HepG2 (cell line): Measurements from ENCODE around the gene AFDN. TPM values are rescaled to one million over a fixed set of nuclear protein-coding genes. Genes with fewer than 3 reads are reported as not detected.

Experiments
- ATAC-seq: fragments of 200-7000 bp; cut with Tn5 transposase; 3 replicates; pipeline ENCODE4 v1.9.1; 2020; ENCODE audit warnings: mild to moderate bottlenecking, moderate library complexity
- BruUV-seq: library from RNA; stranded (reverse); fragments of 400-500 nt; replicated peaks from 2 replicates; lab custom pipeline; 2021; lab: Mats Ljungman, UMichigan
- CTCF ChIA-PET: fragments of 300-600 bp; formaldehyde crosslinking; extraction: SDS; loops from one replicate; lab custom pipeline; 2021; ENCODE audit warnings: low total read pairs, inconsistent platforms, low intra/inter-chr PET ratio; lab: Yijun Ruan, JAX
- POLR2A ChIA-PET: fragments of 350-600 bp; sonication (Branson Sonifier 250); formaldehyde crosslinking; loops from one replicate; lab custom pipeline; 2020; ENCODE audit warnings: antibody characterized with exemption, inconsistent platforms; lab: Yijun Ruan, JAX
- DNase-seq: peaks from one replicate; pipeline ENCODE4 v3.0.0-alpha.2; 2015; ENCODE audit warnings: low spot score
- FAIRE-seq: peaks from 3 replicates; lab custom pipeline; 2011; peaks lifted over from hg19 to GRCh38; lab: Jason Lieb, UNC
- H2AFZ ChIP-seq: one replicate; pipeline ENCODE4 v1.6.1; 2011; ENCODE audit warnings: low read length, inconsistent platforms
- H3K27ac ChIP-seq: fragments of 300-600 bp; 3 replicates; pipeline ENCODE4 v1.8.0; 2011; ENCODE audit warnings: mixed run types, mild to moderate bottlenecking, mixed read lengths, low read length, inconsistent platforms; ENCODE audit not compliant: insufficient read depth; ENCODE audit errors: extremely low read length
- H3K27me3 ChIP-seq, 2 experiments: fragments of 200-600 bp in 1 of 2; 2 replicates in 1 of 2; 3 replicates in 1 of 2; pipeline versions ENCODE4 v1.6.0 to v1.8.0; 2011; ENCODE audit warnings: low read length in 2 of 2, mild to moderate bottlenecking in 2 of 2, moderate library complexity in 2 of 2, inconsistent platforms in 1 of 2; ENCODE audit not compliant: insufficient read depth in 2 of 2, control insufficient read depth in 1 of 2
- H3K36me3 ChIP-seq, 2 experiments: fragments of 200-600 bp in 1 of 2; replicated peaks in 1 of 2; 2 replicates in 1 of 2; 3 replicates in 1 of 2; pipeline versions ENCODE4 v1.5.1 to v1.8.0; 2011; ENCODE audit warnings: low read length in 2 of 2, inconsistent platforms in 1 of 2; ENCODE audit not compliant: insufficient read depth in 2 of 2, control insufficient read depth in 1 of 2
- H3K4me1 ChIP-seq: 2 replicates; pipeline ENCODE4 v1.5.1; 2012; ENCODE audit warnings: low read length, inconsistent platforms; ENCODE audit not compliant: insufficient read depth
- H3K4me2 ChIP-seq: 2 replicates; pipeline ENCODE4 v1.6.0; 2011; ENCODE audit warnings: low read depth, low read length, inconsistent platforms
- H3K4me3 ChIP-seq, 3 experiments: fragments of 200-600 bp in 1 of 3; sonication (generic), shearing (Covaris generic) in 1 of 3; replicated peaks in 1 of 3; 2 replicates each; pipeline ENCODE4 v1.5.1; 2011 to 2016; ENCODE audit warnings: low read length in 3 of 3, inconsistent platforms in 2 of 3, low read depth in 2 of 3, mild to moderate bottlenecking in 2 of 3, control low read depth in 1 of 3, mixed read lengths in 1 of 3; ENCODE audit not compliant: insufficient read depth in 1 of 3
- H3K79me2 ChIP-seq: one replicate; pipeline ENCODE4 v1.6.1; 2011; ENCODE audit warnings: low read length, inconsistent platforms; ENCODE audit not compliant: insufficient read depth
- H3K9ac ChIP-seq: 2 replicates; pipeline ENCODE4 v1.6.0; 2011; ENCODE audit warnings: mild to moderate bottlenecking, low read depth, low read length, inconsistent platforms; ENCODE audit not compliant: insufficient read depth
- H3K9me3 ChIP-seq: 2 replicates; pipeline ENCODE4 v1.5.1; 2012; ENCODE audit warnings: mild to moderate bottlenecking, low read length
- H4K20me1 ChIP-seq: 2 replicates; pipeline ENCODE4 v1.6.0; 2011; ENCODE audit warnings: inconsistent platforms, mild to moderate bottlenecking, low read length, moderate library complexity; ENCODE audit not compliant: insufficient read depth
- AKAP8 ChIP-seq: sonication (generic); formaldehyde crosslinking; IDR thresholded peaks from 2 replicates; pipeline ENCODE4 v1.5.1; 2020; ENCODE audit warnings: mild to moderate bottlenecking, missing genetic modification reagents
- ATM ChIP-seq: fragments of 450-650 bp; IDR thresholded peaks from 2 replicates; pipeline ENCODE4 v1.7.1; 2017; ENCODE audit warnings: mild to moderate bottlenecking, borderline replicate concordance
- FOXA3 ChIP-seq: IDR thresholded peaks from 2 replicates; pipeline ENCODE4 v1.6.1; 2016; ENCODE audit warnings: missing genetic modification reagents, missing compliant biosample characterization
- KDM3A ChIP-seq: IDR thresholded peaks from 2 replicates; pipeline ENCODE4 v1.6.1; 2018; ENCODE audit warnings: low read depth, missing compliant biosample characterization
- KLF12 ChIP-seq: sonication (generic); formaldehyde crosslinking; IDR thresholded peaks from 2 replicates; pipeline ENCODE4 v1.4.0; 2020; ENCODE audit warnings: missing genetic modification reagents, borderline replicate concordance
- MEF2D ChIP-seq: sonication (generic); formaldehyde crosslinking; IDR thresholded peaks from 2 replicates; pipeline ENCODE4 v1.5.1; 2020; ENCODE audit warnings: mild to moderate bottlenecking, missing genetic modification reagents
- MLLT10 ChIP-seq: sonication (generic); formaldehyde crosslinking; IDR thresholded peaks from 2 replicates; pipeline ENCODE4 v1.4.0; 2020; ENCODE audit warnings: missing genetic modification reagents
- NCOA2 ChIP-seq: sonication (generic); formaldehyde crosslinking; IDR thresholded peaks from 2 replicates; pipeline ENCODE4 v1.8.0; 2022; ENCODE audit warnings: inconsistent platforms
- PAWR ChIP-seq: sonication (generic); formaldehyde crosslinking; IDR thresholded peaks from 2 replicates; pipeline ENCODE4 v1.4.0; 2020; ENCODE audit warnings: missing genetic modification reagents, mild to moderate bottlenecking, borderline replicate concordance
- PAXIP1 ChIP-seq: sonication (generic); formaldehyde crosslinking; conservative IDR thresholded peaks from 2 replicates; pipeline ENCODE4 v1.4.0; 2020; ENCODE audit warnings: mild to moderate bottlenecking, missing genetic modification reagents, moderate library complexity
- PCBP2 ChIP-seq: fragments of 200-400 bp; formaldehyde crosslinking; optimal IDR thresholded peaks from 2 replicates; pipeline ENCODE3; 2018; ENCODE audit warnings: low read length, low read depth; ENCODE audit not compliant: poor library complexity, severe bottlenecking
- SAP130 ChIP-seq: IDR thresholded peaks from 2 replicates; pipeline ENCODE4 v1.6.1; 2016; ENCODE audit warnings: low read depth
- ZBTB1 ChIP-seq: sonication (generic); formaldehyde crosslinking; IDR thresholded peaks from 2 replicates; pipeline ENCODE4 v1.4.0; 2020; ENCODE audit warnings: missing genetic modification reagents, borderline replicate concordance
- ZBTB38 ChIP-seq: sonication (generic); formaldehyde crosslinking; IDR thresholded peaks from 2 replicates; pipeline ENCODE4 v1.5.1; 2020; ENCODE audit warnings: mild to moderate bottlenecking, missing genetic modification reagents
- ZNF333 ChIP-seq: sonication (generic); formaldehyde crosslinking; IDR thresholded peaks from 2 replicates; pipeline ENCODE4 v1.4.0; 2020; ENCODE audit warnings: mild to moderate bottlenecking, missing genetic modification reagents, borderline replicate concordance
- ZNF383 ChIP-seq: sonication (generic); formaldehyde crosslinking; IDR thresholded peaks from 2 replicates; pipeline ENCODE4 v1.4.0; 2020; ENCODE audit warnings: missing genetic modification reagents, mild to moderate bottlenecking, borderline replicate concordance
- ZNF574 ChIP-seq: sonication (generic); formaldehyde crosslinking; IDR thresholded peaks from 2 replicates; pipeline ENCODE4 v1.4.0; 2020; ENCODE audit warnings: missing genetic modification reagents
- WGBS: methylation state at CpG from one replicate; pipeline ENCODE4 v1.1.6; 2017; ENCODE audit warnings: low lambda C conversion rate; 5-methylcytosine and 5-hydroxymethylcytosine counted together
- in situ Hi-C: cut with HindIII; loops from 2 replicates; pipeline ENCODE4 v1.10.0; 2017; ENCODE audit warnings: low pct_unique_long_range_greater_than_20kb; ENCODE audit not compliant: extremely low pct_ligation_motif_present
- intact Hi-C: fragments of 100-400 bp; cut with micrococcal nuclease; formaldehyde crosslinking; loops from one replicate; pipeline ENCODE4 v1.10.0; 2022; ENCODE audit not compliant: unreplicated experiment
- polyA plus RNA-seq, 8 experiments: library from polyadenylated mRNA; depleted of rRNA in 3 of 8; stranded (reverse) in 7 of 8; unstranded in 1 of 8; fragments of >200 nt; fragmentation: Illumina TruSeq in 4 of 8; extraction: Trizol in 4 of 8; gene quantifications; 2 replicates each; pipeline versions ENCODE4 v1.2.1 to v1.2.3, GENCODE V29; 2011 to 2016; ENCODE audit warnings: low read depth in 4 of 8, missing spikeins in 1 of 8, mixed read lengths in 1 of 8; ENCODE audit not compliant: insufficient read depth in 1 of 8
- total RNA-seq, 5 experiments: library from RNA; depleted of rRNA; stranded (reverse); fragments of >200 nt; fragmentation: Illumina TruSeq; extraction: Trizol; gene quantifications; 2 replicates each; pipeline ENCODE4 v1.2.3, GENCODE V29; 2016; ENCODE audit warnings: low read depth in 1 of 5

Gene AFDN
- total and polyA plus RNA-seq, 2 of the 13 experiments (the other 11 are each of a cell fraction or from before 2014, with no cell fraction given): 136 to 151 TPM

DNA sequence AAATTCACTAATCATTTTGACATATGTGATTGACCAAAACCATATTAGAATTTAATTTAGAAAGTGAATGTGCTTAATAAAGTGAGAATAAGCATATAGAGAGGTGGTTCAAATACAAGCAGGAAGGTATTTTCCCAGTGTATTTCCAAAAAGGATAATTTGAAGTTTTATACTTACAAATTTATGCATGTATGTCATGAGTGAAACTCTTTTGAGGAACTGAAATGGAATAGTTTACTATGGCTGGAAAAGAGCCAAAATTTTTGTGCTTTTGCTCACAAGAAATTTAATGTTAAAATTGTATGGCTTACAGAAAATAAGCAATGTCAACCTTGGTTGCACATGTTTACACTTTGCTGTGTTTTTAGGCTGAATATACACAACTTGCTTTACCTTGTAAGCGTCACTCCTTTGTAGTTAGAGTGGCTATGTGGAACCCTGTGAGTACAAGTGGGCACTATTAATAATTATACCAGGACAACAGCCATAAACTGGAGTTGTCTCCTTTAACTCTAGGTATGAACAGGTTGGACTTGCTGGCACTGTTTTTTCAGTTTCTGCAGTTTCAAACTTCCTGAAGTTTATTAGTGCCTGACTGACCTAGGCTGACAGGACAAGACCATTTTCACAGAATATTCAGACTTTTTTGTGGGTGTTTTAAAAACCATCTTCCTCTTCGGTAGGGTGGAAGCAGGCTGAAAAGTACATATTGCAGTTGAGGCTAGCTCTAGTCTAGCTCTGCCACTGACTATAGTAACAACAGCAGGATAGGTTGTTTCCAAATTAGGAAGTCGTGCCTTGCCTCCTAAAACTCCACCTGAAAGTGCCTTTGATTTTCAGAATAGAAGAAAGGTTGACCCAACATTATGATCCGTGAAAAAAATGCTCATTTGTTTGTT lies 6.0 kb downstream of the AFDN start:
- POLR2A ChIA-PET: no interaction called here
- Histone ChIP-seq H3K9me3 (no peaks in the 10 kb centered on the region), H3K36me3 (peaks cover 0 to 8% of the 10 kb centered on the region in 2 experiments; a peak in 2 of 5 replicates), H3K4me3 (no peak overlapping the region; a peak in 1 of 6 replicates), H3K9ac (peak overlapping the region; percentile 22; the same call in 1 of the 2 replicates), H3K27ac (peak overlapping the region; percentile 46), H3K79me2 (peaks cover 100% of the 10 kb centered on the region), H2AFZ (no peak overlapping the region), H4K20me1 (peaks cover 94% of the 10 kb centered on the region), H3K4me1 (peaks cover 65% of the 10 kb centered on the region), H3K27me3 (no peaks in the 10 kb centered on the region; a peak in 1 of 5 replicates), H3K4me2 (peak overlapping the region; percentile 87)
- in situ Hi-C loops (no loop called here), intact Hi-C loops (no loop called here)
- FAIRE-seq (no peak), ATAC-seq (peak; percentile 67), DNase-seq (no peak)
- WGBS: 37% methylated on average over 4 of the region's 4 CpGs
- CTCF ChIA-PET: no interaction called here
- no TSS peak for BruUV-seq
- TF ChIP-seq SAP130 (peak; percentile 21; the same call in 1 of the 2 replicates), FOXA3 (CRISPR knock-in tag) (peak; percentile 30; the same call in 1 of the 2 replicates), PAXIP1 (CRISPR knock-in tag) (no peak), PCBP2 (no peak), ZNF333 (CRISPR knock-in tag) (no peak), NCOA2 (no peak), ZNF383 (CRISPR knock-in tag) (no peak), ZNF574 (CRISPR knock-in tag) (no peak), ATM (no peak), PAWR (CRISPR knock-in tag) (no peak), KLF12 (CRISPR knock-in tag) (0 out of 2 replicates have a peak, but pooled peaks have one; percentile 4), MEF2D (0 out of 2 replicates have a peak, but pooled peaks have one; percentile 17), MLLT10 (CRISPR knock-in tag) (no peak), KDM3A (CRISPR knock-in tag) (0 out of 2 replicates have a peak, but pooled peaks have one; percentile 22), ZBTB1 (CRISPR knock-in tag) (no peak), ZBTB38 (CRISPR knock-in tag) (no peak), AKAP8 (CRISPR knock-in tag) (0 out of 2 replicates have a peak, but pooled peaks have one; percentile 25)
